Activated CD4-positive, alpha-beta T cell treated with anti-CD3 and anti-CD28 coated beads for 1 hour (primary cell): ENCODE results near the gene HOMEZ.
"Not testable (repeated sequence)": the region's sequence is repeated elsewhere in the genome, so short reads cannot be mapped to it uniquely, and the experiment has no call there.

ENCODE experiments used
- DNase-seq: peaks from one replicate; pipeline ENCODE4 v3.0.0-alpha.2; 2020

Gene HOMEZ

GRCh38 chr14:23307146-23307530, 21.2 kb upstream of the HOMEZ start:
- DNase-seq, result no peak

GRCh38 chr14:23306412-23307145, 20.6 kb upstream of the HOMEZ start, which contains the start of gene BCL2L2:
TSS of gene BCL2L2 (plus strand) at chr14:23306833. CDS start at chr14:23307768, 935 bp downstream.
- DNase-seq, result no peak

GRCh38 chr14:23302290-23303225, 16.6 kb upstream of the HOMEZ start, which contains the start of gene PPP1R3E:
TSS of gene PPP1R3E (minus strand) at chr14:23302859. CDS start at chr14:23302576, 283 bp downstream.
- peak; percentile 81 for DNase-seq

GRCh38 chr14:23301969-23302289, 16.0 kb upstream of the HOMEZ start:
- no peak for DNase-seq

GRCh38 chr14:23301288-23301968, 15.5 kb upstream of the HOMEZ start:
- DNase-seq, result peak; percentile 95

- DNase-seq, result no peak
Measured at GRCh38 chr14:23300687-23301223, 14.8 kb upstream of the HOMEZ start.

GRCh38 chr14:23299986-23300686, 14.2 kb upstream of the HOMEZ start:
- DNase-seq, result no peak

GRCh38 chr14:23299211-23299957, 13.5 kb upstream of the HOMEZ start:
- DNase-seq, result no peak

GRCh38 chr14:23297611-23298277, 11.8 kb upstream of the HOMEZ start:
- no peak for DNase-seq

GRCh38 chr14:23297096-23297495, 11.2 kb upstream of the HOMEZ start:
- DNase-seq, result no peak

- no peak for DNase-seq
Measured at GRCh38 chr14:23296012-23296777, 10.3 kb upstream of the HOMEZ start.

- DNase-seq, result peak; percentile 24
Measured at GRCh38 chr14:23294734-23295561, 9.0 kb upstream of the HOMEZ start.

- no peak for DNase-seq
Measured at GRCh38 chr14:23286902-23287479, 1.1 kb upstream of the HOMEZ start.

- DNase-seq, result no peak
Measured at GRCh38 chr14:23285530-23286019, 357 bp downstream of the HOMEZ start.

- no peak for DNase-seq
Measured at GRCh38 chr14:23284654-23285529, 1.0 kb downstream of the HOMEZ start.

- DNase-seq, result no peak
Measured at GRCh38 chr14:23281247-23281646, 4.7 kb downstream of the HOMEZ start.

GRCh38 chr14:23277928-23278327, 8.0 kb downstream of the HOMEZ start:
- not testable (repeated sequence) for DNase-seq

- DNase-seq, result no peak
Measured at GRCh38 chr14:23277189-23277588, 8.7 kb downstream of the HOMEZ start.
